Stomach (tissue), 19 donors: ENCODE results near the gene TUT4. TPM values are rescaled to one million over a fixed set of nuclear protein-coding genes. Genes with fewer than 3 reads are reported as not detected.
A peak's percentile ranks its signal among the peaks of the same experiment; 100 is the strongest.

Experiments used
- DNase-seq, 2 donors: peaks; one replicate each; pipeline versions ENCODE4 v3.0.0 to v3.0.0-alpha.2; 2013 to 2019
- H3K27ac ChIP-seq, 5 donors: fragments of 200-600 bp in 4 of 5; sonication (generic) in 4 of 5; one replicate each; pipeline ENCODE4 v1.5.1; 2013 to 2019; ENCODE audit warnings: mild to moderate bottlenecking in 1 of 5, moderate library complexity in 1 of 5
- H3K27me3 ChIP-seq, 3 donors: fragments of 200-600 bp; sonication (generic); one replicate each; pipeline ENCODE4 v1.5.1; 2017 to 2019; ENCODE audit warnings: mixed run types in 1 of 3
- H3K36me3 ChIP-seq, 4 donors: fragments of 200-600 bp; sonication (generic); 1 replicate in 3 of 4; 2 replicates in 1 of 4; pipeline ENCODE4 v1.5.1; 2016 to 2019
- H3K4me1 ChIP-seq, 4 donors: fragments of 200-600 bp; sonication (generic); one replicate each; pipeline ENCODE4 v1.5.1; 2016 to 2019
- H3K4me3 ChIP-seq, 4 donors: fragments of 200-600 bp; sonication (generic) in 3 of 4; one replicate each; pipeline ENCODE4 v1.5.1; 2016 to 2019; ENCODE audit warnings: mild to moderate bottlenecking in 1 of 4
- H3K9me3 ChIP-seq, 4 donors: fragments of 200-600 bp; sonication (generic); one replicate each; pipeline ENCODE4 v1.5.1; 2016 to 2019
- CTCF ChIP-seq, 7 experiments: fragments of 450-650 bp in 4 of 7; fragments of 200-600 bp in 3 of 7; sonication (generic) in 3 of 7; IDR thresholded peaks; one replicate each; pipeline ENCODE4 v1.5.1; 2016 to 2019; ENCODE audit warnings: antibody characterized with exemption in 7 of 7, control low read depth in 2 of 7, mild to moderate bottlenecking in 1 of 7
- EP300 ChIP-seq: sonication (generic); formaldehyde crosslinking; IDR thresholded peaks from one replicate; pipeline ENCODE4 v1.6.1; 2017; ENCODE audit warnings: antibody characterized with exemption
- POLR2A ChIP-seq, 4 donors: fragments of 450-650 bp; IDR thresholded peaks; one replicate each; pipeline ENCODE4 v1.6.1; 2016; ENCODE audit warnings: antibody characterized with exemption in 4 of 4, control low read depth in 2 of 4, mild to moderate bottlenecking in 1 of 4, moderate library complexity in 1 of 4
- POLR2AphosphoS5 ChIP-seq, 3 donors: sonication (generic); formaldehyde crosslinking; IDR thresholded peaks; one replicate each; pipeline ENCODE4 v1.6.1; 2016; ENCODE audit warnings: antibody characterized with exemption in 3 of 3
- WGBS, 5 donors: extraction: QIAGEN DNeasy Blood & Tissue Kit in 3 of 5; methylation state at CpG; one replicate each; pipeline versions ENCODE4 v1.1.5 to v1.1.7; 2013 to 2018; 5-methylcytosine and 5-hydroxymethylcytosine counted together
- intact Hi-C: fragments of 100-400 bp; cut with DNase I; formaldehyde crosslinking; loops from one replicate; pipeline ENCODE4 v1.15.1; 2023; ENCODE audit warnings: low total_unique reads
- long read RNA-seq, 10 donors: transcript quantifications; one replicate each; lab custom pipeline, GENCODE V29; 2026
- polyA plus RNA-seq, 3 donors: library from polyadenylated mRNA; stranded (reverse); fragments of 200-250 nt; gene quantifications; one replicate each; pipeline ENCODE4 v1.2.3, GENCODE V29; 2013
- total RNA-seq, 5 donors: library from RNA; depleted of rRNA; stranded (reverse); fragments of >200 nt; gene quantifications; one replicate each; pipeline versions ENCODE4 v1.1.0 to v1.2.3, GENCODE V29; 2014 to 2016
- donor health status: healthy with polysubstance abuse.
- donor health status: Bipolar disorder and iron deficiency.
- donor health status: healthy.

Gene TUT4
- total RNA-seq (100 to 1,000 TPM in 1 of 5 donors, 10 to 100 TPM in 4; 17.4 to 107 (median 57.7) TPM), polyA plus RNA-seq (10 to 100 TPM; 11.8 to 23.4 (median 22.6) TPM)
- long read RNA-seq, donor 1: 0 reads
- long read RNA-seq, donor 2, full-length matches to known transcripts: 3 of 37 reads
- long read RNA-seq, donor 2, partial matches to known transcripts: 17 of 37 reads
- long read RNA-seq, donor 2, other reads (novel, unspliced or antisense): 17 of 37 reads
- long read RNA-seq, donor 3, partial matches to known transcripts: 0 of 2 reads
- long read RNA-seq, donor 3, other reads (novel, unspliced or antisense): 0 of 2 reads
- long read RNA-seq, donor 4: 0 reads
- long read RNA-seq, donor 5, partial matches to known transcripts: 7 of 14 reads
- long read RNA-seq, donor 5, other reads (novel, unspliced or antisense): 0 of 14 reads
- long read RNA-seq, donor 6: 0 reads
- long read RNA-seq, donor 7, partial matches to known transcripts: 0 of 2 reads
- long read RNA-seq, donor 7, other reads (novel, unspliced or antisense): 0 of 2 reads
- long read RNA-seq, donor 8: 0 reads
- long read RNA-seq, donor 9, partial matches to known transcripts: 0 of 4 reads
- long read RNA-seq, donor 9, other reads (novel, unspliced or antisense): 0 of 4 reads
- long read RNA-seq, donor 10, partial matches to known transcripts: 7 of 8 reads
- long read RNA-seq, donor 10, other reads (novel, unspliced or antisense): 0 of 8 reads

GRCh38 chr1:52552505-52553361 lies at the start of gene TUT4:
TUT4 (minus strand) TSS chr1:52553092; CDS start chr1:52526280, 26,812 bp downstream.
- WGBS, 5 donors: 0 to 2% (median 1%) methylated on average over 25 to 67 of the region's 68 CpGs
- Histone ChIP-seq H3K27ac (peak within 1 kb of the TSS; percentile 87 to 94 (median 91)), H3K27me3 (no peaks in the 10 kb centered on the region), H3K4me1 (peaks cover 0 to 52% (median 36%) of the 10 kb centered on the region in 4 donors), H3K9me3 (no peaks in the 10 kb centered on the region), H3K36me3 (no peaks in the 10 kb centered on the region), H3K4me3 (peak within 1 kb of the TSS; percentile 78 to 99 (median 92))
- DNase-seq: peak; percentile 72 to 96
- TF ChIP-seq CTCF (IDR thresholded peaks at IDR 0.05): peak in 1 of 7 experiments; percentile 10
- TF ChIP-seq POLR2AphosphoS5 (IDR thresholded peaks at IDR 0.05): peak; percentile 8 to 63 (median 50)
- no peak for TF ChIP-seq POLR2A (IDR thresholded peaks at IDR 0.05)
- intact Hi-C loops: no loop called here

- TF ChIP-seq EP300 (no peak), CTCF (IDR thresholded peaks at IDR 0.05) (no peak), POLR2AphosphoS5 (IDR thresholded peaks at IDR 0.05) (no peak), POLR2A (IDR thresholded peaks at IDR 0.05) (no peak)
- Histone ChIP-seq H3K36me3 (peaks cover 5 to 12% (median 9%) of the 10 kb centered on the region in 4 donors), H3K9me3 (no peaks in the 10 kb centered on the region), H3K27ac (peak within 1 kb of the TSS; percentile 37 to 88 (median 76)), H3K4me1 (peaks cover 9 to 43% (median 25%) of the 10 kb centered on the region in 4 donors), H3K4me3 (peak within 1 kb of the TSS; percentile 55 to 66 (median 64)), H3K27me3 (no peaks in the 10 kb centered on the region)
- WGBS, 5 donors: 3 to 12% (median 3%) methylated on average over 8 to 97 of the region's 97 CpGs
- DNase-seq: peak; percentile 39 to 85
- intact Hi-C loops: no loop called here
Measured at GRCh38 chr1:52601991-52602855, 49.3 kb upstream of the TUT4 start, which contains the start of gene GPX7. GPX7 (plus strand) TSS chr1:52602371; CDS start chr1:52602410, 39 bp downstream.

- Histone ChIP-seq H3K27ac (peak overlapping the region in 3 of 5 donors; percentile 76 to 88 (median 81)), H3K4me3 (peak overlapping the region in 3 of 4 donors; percentile 55 to 66 (median 64)), H3K27me3 (no peaks in the 10 kb centered on the region), H3K9me3 (no peaks in the 10 kb centered on the region), H3K4me1 (peaks cover 9 to 43% (median 25%) of the 10 kb centered on the region in 4 donors), H3K36me3 (peaks cover 0 to 5% (median 2%) of the 10 kb centered on the region in 4 donors)
- DNase-seq: peak in 1 of 2 donors; percentile 16
- TF ChIP-seq CTCF (IDR thresholded peaks at IDR 0.05): no peak
- TF ChIP-seq EP300: no peak
- TF ChIP-seq POLR2A (IDR thresholded peaks at IDR 0.05): no peak
- intact Hi-C loops: no loop called here
- WGBS, 5 donors: 77 to 93% (median 84%) methylated on average over 3 of the region's 3 CpGs
Measured at GRCh38 chr1:52601519-52601918, 48.6 kb upstream of the TUT4 start.
